GM18520 (cell line): ENCODE results near the gene BCL2L15.
A peak's percentile ranks its signal among the peaks of the same experiment; 100 is the strongest.
"Not testable (repeated sequence)": the region's sequence is repeated elsewhere in the genome, so short reads cannot be mapped to it uniquely, and the experiment has no call there.

Source experiments
- ATAC-seq: cut with Tn5 transposase; IDR thresholded peaks from one replicate; pipeline ENCODE4 v1.9.1; 2021; ENCODE audit not compliant: unreplicated experiment

Gene BCL2L15

GRCh38 chr1:113872219-113872935 lies 15.0 kb downstream of the BCL2L15 start:
- no peak for ATAC-seq

DNA sequence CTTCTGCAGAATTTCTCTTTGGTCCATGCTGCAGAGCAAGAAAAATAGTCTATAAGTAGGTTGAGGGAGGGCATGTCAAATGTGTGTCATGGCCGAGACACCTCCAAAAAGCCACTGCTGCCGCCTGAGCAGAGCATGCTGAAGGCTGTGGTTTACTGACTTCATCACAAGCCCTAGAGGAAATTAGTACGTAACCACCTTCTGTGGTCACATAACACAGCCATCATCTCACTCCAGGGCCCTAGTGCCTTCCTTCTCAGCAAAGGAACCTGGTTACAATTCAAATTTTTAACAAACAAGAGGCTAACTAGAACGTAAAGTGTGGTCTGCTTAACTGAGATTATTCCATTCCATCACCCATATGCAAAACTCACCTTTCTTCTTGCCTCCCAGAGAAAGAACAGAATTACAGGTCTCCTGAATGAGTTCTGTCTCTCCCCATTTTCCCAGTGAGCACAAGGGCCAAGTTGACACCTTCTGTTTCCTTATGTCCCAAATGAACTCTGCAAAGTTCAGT lies 15.7 kb downstream of the BCL2L15 start, which contains the start of gene PTPN22:
PTPN22 (minus strand) TSS at position 116 of the 517 bp plus-strand sequence.
- peak; percentile 90 for ATAC-seq

DNA sequence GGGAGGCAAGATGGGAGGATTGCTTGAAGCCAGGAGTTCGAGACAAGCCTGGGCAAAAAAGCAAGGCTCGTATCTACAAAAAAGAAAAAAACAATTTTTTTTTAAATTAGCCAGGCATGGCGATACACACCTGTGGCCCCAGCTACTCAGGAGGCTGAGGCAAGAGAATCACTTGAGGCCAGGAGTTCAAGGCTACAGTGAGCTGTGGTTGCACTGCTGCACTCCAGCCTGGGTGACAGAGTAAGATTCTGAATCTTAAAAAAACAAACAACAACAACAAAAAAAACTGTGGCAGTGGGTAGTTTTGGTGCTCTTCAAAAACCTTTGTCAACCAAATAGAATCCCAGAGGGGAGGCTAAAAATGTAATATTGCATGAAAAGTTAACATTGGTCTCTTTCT lies 16.6 kb downstream of the BCL2L15 start:
- no peak for ATAC-seq

- ATAC-seq: no peak
Measured at GRCh38 chr1:113868387-113869083, 18.8 kb downstream of the BCL2L15 start.

- no peak for ATAC-seq
Measured at GRCh38 chr1:113861641-113862040, 25.7 kb downstream of the BCL2L15 start.

- no peak for ATAC-seq
Measured at GRCh38 chr1:113860891-113861290, 26.5 kb downstream of the BCL2L15 start.

- ATAC-seq: peak; percentile 84
Measured at GRCh38 chr1:113859478-113860175, 27.8 kb downstream of the BCL2L15 start.

GRCh38 chr1:113858982-113859381 lies 28.4 kb downstream of the BCL2L15 start:
- ATAC-seq: no peak

DNA sequence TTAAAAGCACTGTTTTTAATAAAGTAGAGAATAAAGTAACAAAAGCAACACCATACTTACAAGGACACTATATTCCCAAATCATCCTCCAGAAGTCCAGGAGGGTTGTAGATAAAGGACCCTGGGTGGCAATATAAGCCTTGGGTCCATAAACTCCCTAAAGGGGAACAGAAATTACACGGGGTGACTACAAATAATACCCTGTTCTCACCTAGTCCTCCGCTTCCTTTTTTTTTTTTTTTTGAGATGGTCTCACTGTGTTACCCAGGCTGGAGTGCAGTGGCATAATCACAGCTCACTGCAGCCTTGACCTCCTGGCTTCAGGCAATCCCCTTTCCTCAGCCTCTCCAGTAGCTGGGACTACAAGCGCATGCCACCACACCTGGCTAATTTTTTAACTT lies 29.0 kb downstream of the BCL2L15 start:
- ATAC-seq: peak; percentile 27

- ATAC-seq: no peak
Measured at GRCh38 chr1:113857776-113858175, 29.6 kb downstream of the BCL2L15 start.

DNA sequence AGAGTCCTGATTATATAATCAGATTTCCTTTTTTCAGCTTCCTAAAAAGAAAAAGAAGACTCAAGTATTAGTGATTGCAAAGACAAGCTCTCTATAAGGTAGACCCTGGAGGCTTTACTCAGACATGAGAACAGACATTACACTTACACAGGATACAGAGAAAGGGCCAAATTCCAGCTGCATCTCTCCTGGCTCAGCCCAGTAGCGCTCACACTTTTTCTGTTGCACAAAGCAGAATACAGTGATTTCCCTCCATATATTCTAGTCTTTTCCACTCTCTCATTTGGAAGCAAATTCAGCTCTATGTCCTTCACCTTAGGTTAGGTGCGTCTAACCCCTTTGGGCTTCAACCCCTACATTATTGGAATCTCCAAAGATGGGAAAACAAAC lies 31.0 kb downstream of the BCL2L15 start:
- ATAC-seq: no peak

DNA sequence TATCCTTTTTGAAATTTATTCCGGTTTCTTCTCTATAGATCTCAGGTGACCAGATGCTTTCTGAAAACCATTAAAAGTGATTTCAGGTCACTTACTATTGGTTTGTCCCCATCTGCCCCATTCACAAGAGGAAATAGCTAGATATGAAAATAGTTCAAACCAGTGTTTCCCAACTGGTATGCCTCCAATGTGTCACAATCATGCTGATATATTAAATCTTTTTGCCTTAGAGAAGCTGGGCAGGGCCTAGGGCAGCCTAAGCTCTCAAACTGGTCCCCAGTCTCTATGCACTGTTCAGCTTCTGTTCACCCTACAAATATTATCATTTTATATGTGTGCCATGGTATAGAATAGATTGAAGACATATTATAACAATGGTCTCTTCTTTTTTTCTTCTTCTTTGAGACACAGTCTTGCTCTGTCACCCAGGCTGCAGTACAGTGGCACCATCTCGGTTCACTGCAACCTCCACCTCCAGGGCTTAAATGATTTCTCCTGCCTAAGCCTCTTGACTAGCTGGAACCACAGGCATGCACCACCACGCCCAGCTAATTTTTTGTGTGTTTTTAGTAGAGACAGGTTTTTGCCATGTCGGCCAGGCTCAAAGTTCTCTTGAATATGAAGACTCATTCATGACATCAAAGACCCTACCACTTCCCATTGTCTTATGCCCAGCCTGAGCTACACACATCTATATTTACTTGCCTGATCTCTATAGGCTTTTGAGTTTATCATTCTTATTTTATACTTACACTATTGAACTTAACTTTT lies 31.6 kb downstream of the BCL2L15 start:
- no peak for ATAC-seq

- no peak for ATAC-seq
Measured at GRCh38 chr1:113854234-113854633, 33.1 kb downstream of the BCL2L15 start.

DNA sequence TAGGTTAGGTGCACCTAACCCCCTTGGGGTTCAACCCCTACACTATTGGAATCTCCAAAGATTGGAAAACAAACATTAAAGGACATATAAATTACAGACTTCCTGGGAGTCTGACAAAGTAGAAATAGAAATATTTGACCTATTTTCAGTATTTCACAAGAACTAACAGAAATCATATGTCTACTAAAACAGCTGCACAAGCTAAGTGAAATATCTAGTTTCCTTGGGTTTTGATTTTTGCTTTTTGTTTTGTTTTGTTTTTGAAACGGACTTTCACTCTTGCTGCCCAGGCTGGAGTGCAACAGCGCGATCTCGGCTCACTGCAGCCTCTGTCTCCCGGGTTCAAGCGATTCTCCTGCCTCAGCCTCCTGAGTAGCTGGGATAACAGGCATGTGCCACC lies 34.7 kb downstream of the BCL2L15 start:
- not testable (repeated sequence) for ATAC-seq

- ATAC-seq: no peak
Measured at GRCh38 chr1:113850127-113850796, 37.1 kb downstream of the BCL2L15 start.

DNA sequence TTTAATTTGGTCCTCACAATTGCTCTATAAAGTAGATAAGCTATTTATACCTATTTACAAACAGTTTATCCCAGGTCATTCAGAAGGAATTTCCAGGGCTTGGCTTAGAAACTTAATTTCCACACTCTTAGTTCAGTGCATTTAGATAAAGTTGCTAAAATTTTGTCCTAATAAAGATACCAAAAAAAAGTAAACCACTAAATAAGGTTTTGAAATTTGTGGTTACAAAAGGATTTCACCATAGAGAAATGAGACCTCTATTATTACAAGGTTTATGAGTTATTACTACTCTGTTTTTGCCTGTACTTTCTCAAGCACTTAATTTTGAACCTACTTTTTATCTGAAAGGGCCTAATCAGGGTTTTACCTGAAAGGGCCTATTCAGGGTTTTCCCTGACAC lies 38.3 kb downstream of the BCL2L15 start:
- no peak for ATAC-seq

- ATAC-seq: no peak
Measured at GRCh38 chr1:113846391-113847035, 40.9 kb downstream of the BCL2L15 start.

GRCh38 chr1:113836534-113836933 lies 50.8 kb downstream of the BCL2L15 start:
- no peak for ATAC-seq

DNA sequence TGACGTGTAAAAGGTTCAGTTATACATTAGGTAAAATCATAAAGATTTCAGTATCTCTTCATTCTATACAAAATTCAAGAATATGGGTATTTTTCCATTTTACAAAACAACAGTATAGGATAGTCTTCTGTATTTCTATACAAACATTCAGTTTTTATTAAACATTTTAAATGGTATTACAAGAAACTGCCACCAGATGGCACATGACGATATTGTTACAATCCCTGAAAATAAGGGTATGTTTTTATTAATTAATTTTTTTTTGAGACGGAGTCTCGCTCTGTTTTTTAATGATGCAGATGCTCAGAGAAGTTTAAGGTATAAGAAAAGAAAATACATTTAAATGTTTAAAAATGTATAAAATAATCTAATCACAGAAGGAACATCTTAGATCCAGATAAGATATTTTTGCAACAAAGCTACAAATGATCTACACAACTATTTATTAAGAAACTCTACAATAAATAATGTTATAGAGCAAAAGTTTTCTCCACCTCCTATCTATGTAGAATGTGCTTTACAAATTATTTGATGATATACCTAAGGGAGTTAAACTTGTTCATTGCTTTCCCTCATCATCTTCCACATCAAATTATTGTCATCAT lies 51.6 kb downstream of the BCL2L15 start:
- ATAC-seq: no peak
